ENCODE results near the gene GRPEL1. TPM values are rescaled to one million over a fixed set of nuclear protein-coding genes. Genes with fewer than 3 reads are reported as not detected.
A peak's percentile ranks its signal among the peaks of the same experiment; 100 is the strongest.

Gene GRPEL1
- total and polyA plus RNA-seq, 2 of the 4 experiments (the other 2 are of a cell fraction), result 33.0 to 33.9 TPM

- no peak for TF ChIP-seq NFE2L2 (IDR thresholded peaks at IDR 0.05; ENCODE audit: low read depth, low read length)
- TF ChIP-seq CHD1 (IDR thresholded peaks at IDR 0.05; ENCODE audit: low read depth, low read length), result no peak
Measured at GRCh38 chr4:7070729-7071511, 3.1 kb upstream of the GRPEL1 start (continued).

DNA sequence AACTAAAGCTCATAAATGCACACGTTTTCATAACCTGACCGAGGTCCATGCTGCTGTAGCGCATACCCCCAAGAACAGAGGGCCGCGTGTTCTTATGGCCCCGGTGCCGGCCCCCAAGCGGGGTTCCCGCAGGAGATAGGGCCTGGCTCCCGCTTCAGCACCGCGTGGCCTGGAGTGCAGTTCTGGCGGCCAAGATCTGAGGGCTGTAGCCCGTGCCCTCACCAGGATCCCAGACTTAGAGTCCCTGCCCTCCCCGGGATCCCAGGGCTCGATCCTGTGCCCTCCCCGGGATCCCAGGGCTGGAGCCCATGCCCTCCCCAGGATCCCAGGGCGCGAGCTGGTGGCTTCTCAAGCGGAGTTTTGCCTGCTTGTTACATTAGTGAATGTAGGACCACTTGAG, 1.0 kb upstream of the GRPEL1 start:
- H3K4ac ChIP-seq (ENCODE audit: low read depth, low read length), result peak overlapping the region; percentile 42; the same call in 1 of the 2 replicates
- peaks cover 5% of the 10 kb centered on the region for H3K36me3 ChIP-seq (ENCODE audit: control insufficient read depth, insufficient read depth, low read length)
- CTCF ChIA-PET, result interaction anchor here (1.0 to 1.5 kb wide), 6 partner anchors 12 to 284 kb away, joined by 3 to 4 read pairs (median 4); partner anchors contain the start of gene TADA2B
- peaks cover 2% of the 10 kb centered on the region; the same call in 1 of the 2 replicates for H3K27me3 ChIP-seq (ENCODE audit: control insufficient read depth, insufficient read depth, low read length)
- peak overlapping the region; percentile 33; the same call in 1 of the 2 replicates for H4K5ac ChIP-seq (ENCODE audit: low read depth, low read length)
- BruUV-seq (replicated peaks), result no TSS peak
- POLR2A ChIA-PET (ENCODE audit: unreplicated experiment), result interaction anchor here (0.6 kb wide), 2 partner anchors 867 to 1293 kb away, joined by 4 read pairs; no protein-coding TSS in a partner anchor
- H2AFZ ChIP-seq (replicated peaks; ENCODE audit: low read length, poor library complexity), result peak overlapping the region; percentile 93
- peak overlapping the region; percentile 79 for H3K9ac ChIP-seq (ENCODE audit: low read depth, low read length)
- 10% methylated on average over 16 of the region's 20 CpGs; no CpG with 5 or more reads in 1 of the 2 experiments for WGBS, 2 experiments (ENCODE audit: extremely low coverage in 2 of 2, insufficient read length in 1 of 2)
- no peak overlapping the region for H4K91ac ChIP-seq (ENCODE audit: insufficient read depth, low read depth, low read length)
- peak overlapping the region; percentile 33 for H3K14ac ChIP-seq (replicated peaks; ENCODE audit: low read depth, low read length)
- no peak overlapping the region for H2BK20ac ChIP-seq (ENCODE audit: low read depth, low read length)
- peak overlapping the region; percentile 19; the same call in 1 of the 2 replicates for H3K27ac ChIP-seq (ENCODE audit: insufficient read depth, low read length)
- H3K4me3 ChIP-seq (ENCODE audit: insufficient read depth, low read depth, low read length), result peak overlapping the region; percentile 74
- no peak overlapping the region for H2BK5ac ChIP-seq (ENCODE audit: low read depth, low read length, poor library complexity, severe bottlenecking)
- peak overlapping the region; percentile 56 to 80; a peak in 2 of 4 replicates for H4K8ac ChIP-seq (ENCODE audit: low read depth in 2 of 2, low read length in 2 of 2)
- H3K18ac ChIP-seq (ENCODE audit: low read depth, low read length), result no peak overlapping the region
- DNase-seq, result no peak
- H2AK5ac ChIP-seq (ENCODE audit: low read depth, low read length), result no peak overlapping the region
- intact Hi-C loops (cut with micrococcal nuclease), result loop anchor here (2.0 kb wide), 1 partner anchor 56 kb away; no protein-coding TSS in a partner anchor
- H3K23ac ChIP-seq (ENCODE audit: low read depth, low read length), result peak overlapping the region; percentile 63
- H2AK9ac ChIP-seq (replicated peaks; ENCODE audit: low read depth, low read length, poor library complexity), result peak overlapping the region; percentile 93
- H3K79me1 ChIP-seq (ENCODE audit: low read depth in 1 of 2, low read length in 2 of 2), result peaks cover 12 to 33% of the 10 kb centered on the region in 2 experiments
- peak overlapping the region; percentile 73 for H3K4me2 ChIP-seq (ENCODE audit: low read depth, low read length)
- peaks cover 3% of the 10 kb centered on the region; the same call in 1 of the 2 replicates for H3K9me1 ChIP-seq (ENCODE audit: insufficient read depth, low read length)
- H2BK15ac ChIP-seq (ENCODE audit: low read depth, low read length), result no peak overlapping the region
- peak overlapping the region; percentile 70; the same call in 1 of the 2 replicates for H3K56ac ChIP-seq (ENCODE audit: extremely low read depth, insufficient read depth, low read length)
- in situ Hi-C loops (cut with MboI; ENCODE audit: low sequenced_read_pairs), result no loop called here
- TF ChIP-seq SMC3 (IDR thresholded peaks at IDR 0.05; ENCODE audit: low read depth, low read length), result no peak
- TF ChIP-seq, protein P1, sequence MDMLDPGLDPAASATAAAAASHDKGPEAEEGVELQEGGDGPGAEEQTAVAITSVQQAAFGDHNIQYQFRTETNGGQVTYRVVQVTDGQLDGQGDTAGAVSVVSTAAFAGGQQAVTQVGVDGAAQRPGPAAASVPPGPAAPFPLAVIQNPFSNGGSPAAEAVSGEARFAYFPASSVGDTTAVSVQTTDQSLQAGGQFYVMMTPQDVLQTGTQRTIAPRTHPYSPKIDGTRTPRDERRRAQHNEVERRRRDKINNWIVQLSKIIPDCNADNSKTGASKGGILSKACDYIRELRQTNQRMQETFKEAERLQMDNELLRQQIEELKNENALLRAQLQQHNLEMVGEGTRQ (IDR thresholded peaks at IDR 0.05; ENCODE audit: low read depth, low read length), result no peak; the same call in 1 of the 2 replicates
- H4K20me1 ChIP-seq (ENCODE audit: insufficient read depth, low read length), result peaks cover 17% of the 10 kb centered on the region
- no peak for ATAC-seq (ENCODE audit: low read depth)
- dilution Hi-C loops (cut with HindIII; ENCODE audit: low sequenced_read_pairs, unreplicated experiment), result no loop called here
- H2BK120ac ChIP-seq (ENCODE audit: low read depth, low read length), result no peak overlapping the region
- H3K4me1 ChIP-seq (ENCODE audit: control insufficient read depth, insufficient read depth, low read length), result peaks cover 7% of the 10 kb centered on the region; the same call in 1 of the 2 replicates
- no peaks in the 10 kb centered on the region for H3K9me3 ChIP-seq (ENCODE audit: control insufficient read depth, insufficient read depth, low read length)

Data from IMR-90 (cell line).